PFSK-1 (cell line): ENCODE results near the gene SNRPA1. TPM values are rescaled to one million over a fixed set of nuclear protein-coding genes. Genes with fewer than 3 reads are reported as not detected.

Experiments
- FOXP2 ChIP-seq: optimal IDR thresholded peaks from 2 replicates; pipeline ENCODE3; 2011; ENCODE audit warnings: borderline replicate concordance, control low read depth, inconsistent platforms; ENCODE audit not compliant: insufficient read depth; ENCODE audit errors: extremely low read length, extremely low read depth
- POLR2AphosphoS5 ChIP-seq: IDR thresholded peaks from 2 replicates; pipeline ENCODE4 v1.6.1; 2012; ENCODE audit warnings: low read depth, mild to moderate bottlenecking, control low read depth, low read length, moderate library complexity
- SIN3A ChIP-seq: IDR thresholded peaks from 2 replicates; pipeline ENCODE4 v1.6.1; 2012; ENCODE audit warnings: mild to moderate bottlenecking, low read length, moderate library complexity, borderline replicate concordance; ENCODE audit not compliant: insufficient read depth
- TAF1 ChIP-seq: IDR thresholded peaks from 2 replicates; pipeline ENCODE4 v1.6.1; 2012; ENCODE audit warnings: low read length, control low read depth, borderline replicate concordance; ENCODE audit not compliant: insufficient read depth
- polyA plus RNA-seq: library from polyadenylated mRNA; unstranded; fragments of >200 nt; gene quantifications from one replicate; pipeline ENCODE4 v1.2.1, GENCODE V29; 2012; ENCODE audit warnings: low read depth, missing spikeins; ENCODE audit not compliant: insufficient read length
- TF ChIP-seq, protein P1 (sequence below), 2 experiments: IDR thresholded peaks; 2 replicates each; pipeline versions ENCODE4 v1.6.1 to v1.8.0; 2011 to 2012; ENCODE audit warnings: low read depth in 2 of 2, low read length in 2 of 2, control low read depth in 1 of 2, inconsistent platforms in 1 of 2, mild to moderate bottlenecking in 1 of 2, moderate library complexity in 1 of 2; ENCODE audit not compliant: insufficient read depth in 1 of 2

Gene SNRPA1
- 235 TPM for polyA plus RNA-seq

DNA sequence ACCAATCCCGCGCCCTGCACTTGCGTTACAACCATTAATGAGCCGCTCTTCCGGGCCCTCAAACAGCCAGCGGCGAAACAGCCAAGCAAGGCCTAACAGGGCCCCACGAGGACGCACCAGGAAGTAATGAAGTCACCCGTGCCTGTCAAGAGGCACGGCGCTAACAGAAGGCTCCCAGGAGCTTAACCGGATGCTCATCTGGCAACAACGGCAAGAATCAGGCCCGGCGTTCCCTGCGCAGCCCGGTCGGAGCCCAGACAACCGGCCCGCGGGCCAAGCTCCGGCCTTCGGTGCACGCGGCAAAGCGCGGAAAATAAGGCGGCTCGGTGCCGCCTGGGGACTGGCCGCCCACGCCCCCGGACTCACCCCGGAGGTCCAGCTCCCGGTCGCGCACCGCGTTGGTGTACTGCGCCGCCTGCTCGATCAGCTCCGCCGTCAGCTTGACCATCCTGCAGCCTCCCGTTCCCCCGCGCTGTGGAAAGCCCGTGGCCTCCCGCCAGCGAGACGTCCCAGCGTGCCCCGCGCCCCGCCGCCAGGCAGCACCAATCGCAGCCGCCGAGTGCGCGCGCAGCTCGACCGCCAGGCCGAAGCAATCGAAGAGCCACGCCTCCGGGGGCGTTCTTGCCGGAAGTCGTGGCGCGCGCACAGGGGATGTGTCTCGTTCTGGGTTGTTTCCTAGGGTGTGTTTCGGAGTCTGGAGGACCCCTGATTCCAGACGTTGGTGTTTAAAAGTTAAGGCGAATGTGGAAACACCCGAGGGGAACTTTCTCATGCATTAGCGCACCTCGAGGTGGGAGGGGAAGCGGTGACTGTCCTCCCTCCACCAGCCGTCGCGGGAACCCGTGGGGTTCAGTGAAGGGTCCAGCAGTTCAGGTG, at the start of gene SNRPA1:
Gene SNRPA1, minus strand, starts transcription at position 518 of the 876 bp plus-strand sequence. Its CDS starts 70 bp downstream, at position 448.
- TF ChIP-seq POLR2AphosphoS5 (peak; percentile 92), SIN3A (peak; percentile 87; the same call in 1 of the 2 replicates), TAF1 (peak; percentile 55), FOXP2 (peak; percentile 99)
- TF ChIP-seq, protein P1, sequence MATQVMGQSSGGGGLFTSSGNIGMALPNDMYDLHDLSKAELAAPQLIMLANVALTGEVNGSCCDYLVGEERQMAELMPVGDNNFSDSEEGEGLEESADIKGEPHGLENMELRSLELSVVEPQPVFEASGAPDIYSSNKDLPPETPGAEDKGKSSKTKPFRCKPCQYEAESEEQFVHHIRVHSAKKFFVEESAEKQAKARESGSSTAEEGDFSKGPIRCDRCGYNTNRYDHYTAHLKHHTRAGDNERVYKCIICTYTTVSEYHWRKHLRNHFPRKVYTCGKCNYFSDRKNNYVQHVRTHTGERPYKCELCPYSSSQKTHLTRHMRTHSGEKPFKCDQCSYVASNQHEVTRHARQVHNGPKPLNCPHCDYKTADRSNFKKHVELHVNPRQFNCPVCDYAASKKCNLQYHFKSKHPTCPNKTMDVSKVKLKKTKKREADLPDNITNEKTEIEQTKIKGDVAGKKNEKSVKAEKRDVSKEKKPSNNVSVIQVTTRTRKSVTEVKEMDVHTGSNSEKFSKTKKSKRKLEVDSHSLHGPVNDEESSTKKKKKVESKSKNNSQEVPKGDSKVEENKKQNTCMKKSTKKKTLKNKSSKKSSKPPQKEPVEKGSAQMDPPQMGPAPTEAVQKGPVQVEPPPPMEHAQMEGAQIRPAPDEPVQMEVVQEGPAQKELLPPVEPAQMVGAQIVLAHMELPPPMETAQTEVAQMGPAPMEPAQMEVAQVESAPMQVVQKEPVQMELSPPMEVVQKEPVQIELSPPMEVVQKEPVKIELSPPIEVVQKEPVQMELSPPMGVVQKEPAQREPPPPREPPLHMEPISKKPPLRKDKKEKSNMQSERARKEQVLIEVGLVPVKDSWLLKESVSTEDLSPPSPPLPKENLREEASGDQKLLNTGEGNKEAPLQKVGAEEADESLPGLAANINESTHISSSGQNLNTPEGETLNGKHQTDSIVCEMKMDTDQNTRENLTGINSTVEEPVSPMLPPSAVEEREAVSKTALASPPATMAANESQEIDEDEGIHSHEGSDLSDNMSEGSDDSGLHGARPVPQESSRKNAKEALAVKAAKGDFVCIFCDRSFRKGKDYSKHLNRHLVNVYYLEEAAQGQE (IDR thresholded peaks at IDR 0.05; ENCODE audit: insufficient read depth in 1 of 2, low read depth in 2 of 2, low read length in 2 of 2): peak; percentile 24 to 33; a peak in 3 of 4 replicates

DNA sequence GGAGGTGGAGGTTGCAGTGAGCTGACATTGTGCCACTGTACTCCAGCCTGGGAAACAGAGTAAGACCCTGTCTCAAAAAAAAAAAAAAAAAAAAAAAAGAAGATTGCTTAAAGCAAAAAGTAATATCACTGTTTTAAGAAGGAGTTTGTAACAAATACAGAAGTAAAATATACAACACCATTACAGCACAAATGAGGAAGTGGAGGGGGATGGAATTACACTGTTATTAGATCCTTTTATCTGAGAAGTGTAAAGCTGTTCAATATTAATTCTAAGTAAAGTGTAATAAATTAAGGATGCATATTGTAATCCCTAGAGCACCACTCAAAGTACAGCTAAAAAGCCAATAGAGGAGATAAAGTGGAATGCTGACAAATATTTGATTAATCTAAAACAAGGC, 47.0 kb upstream of the SNRPA1 start:
- TF ChIP-seq POLR2AphosphoS5 (no peak), TAF1 (no peak), FOXP2 (no peak), SIN3A (no peak)
- TF ChIP-seq, protein P1 (IDR thresholded peaks at IDR 0.05; ENCODE audit: insufficient read depth in 1 of 2, low read depth in 2 of 2, low read length in 2 of 2): no peak

DNA sequence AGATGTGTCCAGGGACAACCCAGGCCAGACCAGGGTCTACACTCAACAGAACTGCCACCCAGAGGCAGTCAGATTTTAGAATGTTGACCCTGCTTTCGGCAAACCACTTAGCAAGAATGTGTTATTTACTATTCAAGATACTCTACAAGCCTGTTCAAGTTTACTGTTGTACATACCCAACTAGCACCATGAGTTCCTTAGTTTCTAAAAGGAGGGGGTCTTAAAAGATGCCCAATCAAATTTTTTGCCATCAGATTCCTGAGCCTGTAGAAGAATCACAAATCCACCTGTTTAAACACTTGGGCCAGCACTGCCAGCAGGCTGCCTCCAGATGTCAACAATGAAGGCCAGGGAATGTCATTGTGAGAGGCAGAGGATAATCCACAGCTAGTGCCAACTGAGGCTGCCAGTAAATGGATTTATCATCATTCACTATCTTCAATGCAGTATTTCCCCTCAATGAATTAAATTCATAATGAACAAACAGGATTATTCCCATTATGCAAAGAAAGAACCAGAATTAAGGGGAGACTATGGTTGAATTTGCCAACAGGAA, 43.5 kb upstream of the SNRPA1 start:
- no peak for TF ChIP-seq SIN3A
- TF ChIP-seq, protein P1 (IDR thresholded peaks at IDR 0.05; ENCODE audit: insufficient read depth in 1 of 2, low read depth in 2 of 2, low read length in 2 of 2): no peak
- TF ChIP-seq FOXP2: no peak

DNA sequence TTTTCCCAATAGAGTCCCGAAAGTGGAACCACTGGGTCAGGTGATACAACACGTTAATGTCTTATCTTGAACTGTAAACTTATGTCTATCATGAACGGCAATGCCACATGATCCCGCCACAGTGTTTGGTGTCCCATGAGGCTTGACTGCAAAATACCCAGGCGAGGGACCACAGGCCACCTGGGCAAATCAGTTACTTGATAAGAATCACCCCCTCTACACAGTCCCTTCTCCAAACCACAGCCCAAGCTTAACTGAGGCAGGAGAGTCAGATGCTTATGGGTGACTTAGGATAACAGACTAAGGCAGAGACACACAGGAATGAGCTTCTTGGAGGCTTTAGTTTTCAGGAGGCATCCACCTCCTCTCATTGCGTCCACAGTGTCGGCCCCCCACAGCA, 42.9 kb upstream of the SNRPA1 start:
- TF ChIP-seq SIN3A (no peak), TAF1 (no peak), FOXP2 (no peak), POLR2AphosphoS5 (no peak)
- TF ChIP-seq, protein P1 (IDR thresholded peaks at IDR 0.05; ENCODE audit: insufficient read depth in 1 of 2, low read depth in 2 of 2, low read length in 2 of 2): no peak
